Prostate gland (tissue), 2 donors: ENCODE measurements around the gene LYRM4.

Experiments used
- CTCF ChIP-seq, 4 experiments: fragments of 200-600 bp in 2 of 4; fragments of 450-650 bp in 2 of 4; sonication (generic) in 2 of 4; IDR thresholded peaks; 1 replicate in 3 of 4; 2 replicates in 1 of 4; pipeline ENCODE4 v1.5.1; 2016 to 2019; ENCODE audit warnings: antibody characterized with exemption in 4 of 4, mild to moderate bottlenecking in 2 of 4, moderate library complexity in 2 of 4
- POLR2A ChIP-seq: fragments of 450-650 bp; IDR thresholded peaks from one replicate; pipeline ENCODE4 v1.6.1; 2016; ENCODE audit warnings: antibody characterized with exemption, mild to moderate bottlenecking
- POLR2AphosphoS5 ChIP-seq: sonication (generic); formaldehyde crosslinking; IDR thresholded peaks from one replicate; pipeline ENCODE4 v1.6.1; 2017; ENCODE audit warnings: antibody characterized with exemption

- TF ChIP-seq POLR2A (no peak), POLR2AphosphoS5 (no peak), CTCF (IDR thresholded peaks at IDR 0.05) (no peak)
Measured at GRCh38 chr6:5083813-5084359, 176.9 kb downstream of the LYRM4 start.
